ENCODE data around the gene LRIG1.

DNA sequence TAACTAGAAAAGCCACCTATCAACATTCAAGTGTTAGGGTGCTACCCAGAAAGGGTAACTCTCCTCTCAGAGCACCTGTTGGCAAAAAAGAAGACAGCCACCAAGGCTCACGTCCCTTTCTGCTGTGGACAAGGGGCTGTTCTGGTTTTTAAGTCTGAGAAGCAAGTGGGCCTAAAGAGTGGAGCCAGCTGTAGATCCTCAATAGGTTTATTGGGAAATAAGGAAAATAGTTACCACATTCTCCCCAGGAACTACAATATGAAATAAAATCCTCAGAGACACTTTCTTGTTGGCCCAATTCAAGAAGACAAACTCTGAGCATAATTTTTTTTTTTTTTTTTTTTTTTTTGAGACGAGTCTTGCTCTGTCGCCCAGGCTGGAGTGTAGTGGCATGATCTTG, 35.8 kb downstream of the LRIG1 start:
- TF ChIP-seq, protein P1, sequence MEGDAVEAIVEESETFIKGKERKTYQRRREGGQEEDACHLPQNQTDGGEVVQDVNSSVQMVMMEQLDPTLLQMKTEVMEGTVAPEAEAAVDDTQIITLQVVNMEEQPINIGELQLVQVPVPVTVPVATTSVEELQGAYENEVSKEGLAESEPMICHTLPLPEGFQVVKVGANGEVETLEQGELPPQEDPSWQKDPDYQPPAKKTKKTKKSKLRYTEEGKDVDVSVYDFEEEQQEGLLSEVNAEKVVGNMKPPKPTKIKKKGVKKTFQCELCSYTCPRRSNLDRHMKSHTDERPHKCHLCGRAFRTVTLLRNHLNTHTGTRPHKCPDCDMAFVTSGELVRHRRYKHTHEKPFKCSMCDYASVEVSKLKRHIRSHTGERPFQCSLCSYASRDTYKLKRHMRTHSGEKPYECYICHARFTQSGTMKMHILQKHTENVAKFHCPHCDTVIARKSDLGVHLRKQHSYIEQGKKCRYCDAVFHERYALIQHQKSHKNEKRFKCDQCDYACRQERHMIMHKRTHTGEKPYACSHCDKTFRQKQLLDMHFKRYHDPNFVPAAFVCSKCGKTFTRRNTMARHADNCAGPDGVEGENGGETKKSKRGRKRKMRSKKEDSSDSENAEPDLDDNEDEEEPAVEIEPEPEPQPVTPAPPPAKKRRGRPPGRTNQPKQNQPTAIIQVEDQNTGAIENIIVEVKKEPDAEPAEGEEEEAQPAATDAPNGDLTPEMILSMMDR (tag by site-specific recombination; IDR thresholded peaks at IDR 0.05): no peak
- TF ChIP-seq HOXC10 (CRISPR knock-in tag; IDR thresholded peaks at IDR 0.05): no peak
- no peak for TF ChIP-seq ZNF274 (IDR thresholded peaks at IDR 0.05; ENCODE audit: low read length)
- no peak for TF ChIP-seq ZNF274 (tag by site-specific recombination; IDR thresholded peaks at IDR 0.05; ENCODE audit: borderline replicate concordance)
- no peak for TF ChIP-seq SETDB1 (IDR thresholded peaks at IDR 0.05; ENCODE audit: insufficient read length, low read length)
- TF ChIP-seq, protein P2, sequence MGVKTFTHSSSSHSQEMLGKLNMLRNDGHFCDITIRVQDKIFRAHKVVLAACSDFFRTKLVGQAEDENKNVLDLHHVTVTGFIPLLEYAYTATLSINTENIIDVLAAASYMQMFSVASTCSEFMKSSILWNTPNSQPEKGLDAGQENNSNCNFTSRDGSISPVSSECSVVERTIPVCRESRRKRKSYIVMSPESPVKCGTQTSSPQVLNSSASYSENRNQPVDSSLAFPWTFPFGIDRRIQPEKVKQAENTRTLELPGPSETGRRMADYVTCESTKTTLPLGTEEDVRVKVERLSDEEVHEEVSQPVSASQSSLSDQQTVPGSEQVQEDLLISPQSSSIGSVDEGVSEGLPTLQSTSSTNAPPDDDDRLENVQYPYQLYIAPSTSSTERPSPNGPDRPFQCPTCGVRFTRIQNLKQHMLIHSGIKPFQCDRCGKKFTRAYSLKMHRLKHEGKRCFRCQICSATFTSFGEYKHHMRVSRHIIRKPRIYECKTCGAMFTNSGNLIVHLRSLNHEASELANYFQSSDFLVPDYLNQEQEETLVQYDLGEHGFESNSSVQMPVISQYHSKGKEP (tag by site-specific recombination; IDR thresholded peaks at IDR 0.05): no peak
- no peak for TF ChIP-seq ZNF548 (tag by site-specific recombination; IDR thresholded peaks at IDR 0.05)
